Measurements from ENCODE around the gene KLK4. TPM values are rescaled to one million over a fixed set of nuclear protein-coding genes. Genes with fewer than 3 reads are reported as not detected.

The KLK4 gene
- total and polyA plus RNA-seq, 10 of the 15 experiments (the other 5 are each of a cell fraction or from before 2014, with no cell fraction given) = 0.06 to 0.31 TPM; not detected in 8

DNA sequence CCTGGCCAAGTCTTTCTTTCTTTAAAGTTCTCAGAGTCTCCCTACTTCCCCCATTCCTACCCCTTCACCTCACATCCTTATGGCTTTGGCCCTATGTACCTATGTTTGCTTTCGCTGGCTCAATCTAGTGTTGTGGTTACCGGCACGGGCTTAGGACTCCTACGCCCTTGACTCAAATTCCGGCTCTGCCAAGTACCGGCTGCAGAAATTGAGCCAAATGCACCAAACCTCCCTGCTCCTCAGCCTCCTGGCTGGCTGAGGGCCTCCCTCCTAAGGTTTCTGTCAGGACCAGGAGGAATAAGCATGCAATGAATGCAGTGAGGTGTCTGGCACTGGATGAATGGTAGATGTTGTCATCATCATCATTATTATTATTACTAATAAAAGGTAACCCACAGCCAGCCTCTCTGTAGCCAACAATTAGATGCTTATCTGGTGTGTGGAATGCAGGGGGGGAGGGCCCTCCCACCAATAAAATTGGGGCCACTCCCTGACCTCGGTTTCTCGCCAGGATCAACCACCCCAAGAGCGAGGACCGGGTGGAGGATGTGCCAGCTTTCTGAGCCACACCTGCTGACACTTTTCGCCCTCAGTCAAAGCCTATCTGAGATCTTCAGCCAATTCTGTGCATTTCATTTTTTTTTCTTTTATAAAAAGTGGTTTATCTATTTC lies 21.0 kb upstream of the KLK4 start:
- Histone ChIP-seq H3K36me3 (ENCODE audit: control insufficient read depth in 2 of 2, insufficient read depth in 2 of 2, low read length in 1 of 2) (no peaks in the 10 kb centered on the region), H3K27me3 (replicated peaks in 1 of 2; ENCODE audit: control insufficient read depth in 2 of 2, insufficient read depth in 2 of 2, low read length in 1 of 2) (no peaks in the 10 kb centered on the region), H3K9ac (ENCODE audit: control insufficient read depth, insufficient read depth, low read length) (no peak overlapping the region), H3K9me3 (replicated peaks; ENCODE audit: control insufficient read depth, insufficient read depth, low read length) (no peaks in the 10 kb centered on the region), H2AFZ (ENCODE audit: control insufficient read depth, low read depth, low read length) (no peak overlapping the region), H4K20me1 (ENCODE audit: control insufficient read depth, insufficient read depth) (no peaks in the 10 kb centered on the region), H3K4me2 (ENCODE audit: control insufficient read depth, insufficient read depth) (no peak overlapping the region), H3K4me3 (no peak overlapping the region), H3K79me2 (ENCODE audit: control insufficient read depth, insufficient read depth, low read length) (no peaks in the 10 kb centered on the region), H3K27ac (ENCODE audit: control insufficient read depth, insufficient read depth) (no peak overlapping the region), H3K4me1 (ENCODE audit: control insufficient read depth, insufficient read depth, low read length) (no peaks in the 10 kb centered on the region)
- ChIA-PET RAD21 (ENCODE audit: unreplicated experiment) (no interaction called here), CTCF (interaction anchor here (0.6 to 1.1 kb wide), 2 partner anchors 14 to 33 kb away, joined by 3 read pairs; no protein-coding TSS in a partner anchor), SMC1A (ENCODE audit: uncharacterized antibody, unreplicated experiment) (no interaction called here), POLR2A (interaction anchor here (0.7 kb wide), 1 partner anchor 441 kb away, joined by 3 read pairs; no protein-coding TSS in a partner anchor)
- TF ChIP-seq YBX1 (IDR thresholded peaks at IDR 0.05) (no peak), BACH1 (IDR thresholded peaks at IDR 0.05; ENCODE audit: borderline replicate concordance) (no peak), RB1 (IDR thresholded peaks at IDR 0.05; ENCODE audit: borderline replicate concordance) (no peak), BCL11A (IDR thresholded peaks at IDR 0.05; ENCODE audit: low read depth, low read length) (no peak), IRF4 (IDR thresholded peaks at IDR 0.05; ENCODE audit: low read depth, low read length) (no peak), GABPA (IDR thresholded peaks at IDR 0.05; ENCODE audit: low read depth) (no peak), EP300 (IDR thresholded peaks at IDR 0.05; ENCODE audit: borderline replicate concordance in 1 of 2, control insufficient read depth in 1 of 2, low read depth in 2 of 2, low read length in 2 of 2) (no peak), SREBF2 (IDR thresholded peaks at IDR 0.05; ENCODE audit: low read length) (no peak)
- TF ChIP-seq, protein P1, sequence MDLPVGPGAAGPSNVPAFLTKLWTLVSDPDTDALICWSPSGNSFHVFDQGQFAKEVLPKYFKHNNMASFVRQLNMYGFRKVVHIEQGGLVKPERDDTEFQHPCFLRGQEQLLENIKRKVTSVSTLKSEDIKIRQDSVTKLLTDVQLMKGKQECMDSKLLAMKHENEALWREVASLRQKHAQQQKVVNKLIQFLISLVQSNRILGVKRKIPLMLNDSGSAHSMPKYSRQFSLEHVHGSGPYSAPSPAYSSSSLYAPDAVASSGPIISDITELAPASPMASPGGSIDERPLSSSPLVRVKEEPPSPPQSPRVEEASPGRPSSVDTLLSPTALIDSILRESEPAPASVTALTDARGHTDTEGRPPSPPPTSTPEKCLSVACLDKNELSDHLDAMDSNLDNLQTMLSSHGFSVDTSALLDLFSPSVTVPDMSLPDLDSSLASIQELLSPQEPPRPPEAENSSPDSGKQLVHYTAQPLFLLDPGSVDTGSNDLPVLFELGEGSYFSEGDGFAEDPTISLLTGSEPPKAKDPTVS (IDR thresholded peaks at IDR 0.05; ENCODE audit: low read depth, low read length) = no peak
- TF ChIP-seq, protein P2, sequence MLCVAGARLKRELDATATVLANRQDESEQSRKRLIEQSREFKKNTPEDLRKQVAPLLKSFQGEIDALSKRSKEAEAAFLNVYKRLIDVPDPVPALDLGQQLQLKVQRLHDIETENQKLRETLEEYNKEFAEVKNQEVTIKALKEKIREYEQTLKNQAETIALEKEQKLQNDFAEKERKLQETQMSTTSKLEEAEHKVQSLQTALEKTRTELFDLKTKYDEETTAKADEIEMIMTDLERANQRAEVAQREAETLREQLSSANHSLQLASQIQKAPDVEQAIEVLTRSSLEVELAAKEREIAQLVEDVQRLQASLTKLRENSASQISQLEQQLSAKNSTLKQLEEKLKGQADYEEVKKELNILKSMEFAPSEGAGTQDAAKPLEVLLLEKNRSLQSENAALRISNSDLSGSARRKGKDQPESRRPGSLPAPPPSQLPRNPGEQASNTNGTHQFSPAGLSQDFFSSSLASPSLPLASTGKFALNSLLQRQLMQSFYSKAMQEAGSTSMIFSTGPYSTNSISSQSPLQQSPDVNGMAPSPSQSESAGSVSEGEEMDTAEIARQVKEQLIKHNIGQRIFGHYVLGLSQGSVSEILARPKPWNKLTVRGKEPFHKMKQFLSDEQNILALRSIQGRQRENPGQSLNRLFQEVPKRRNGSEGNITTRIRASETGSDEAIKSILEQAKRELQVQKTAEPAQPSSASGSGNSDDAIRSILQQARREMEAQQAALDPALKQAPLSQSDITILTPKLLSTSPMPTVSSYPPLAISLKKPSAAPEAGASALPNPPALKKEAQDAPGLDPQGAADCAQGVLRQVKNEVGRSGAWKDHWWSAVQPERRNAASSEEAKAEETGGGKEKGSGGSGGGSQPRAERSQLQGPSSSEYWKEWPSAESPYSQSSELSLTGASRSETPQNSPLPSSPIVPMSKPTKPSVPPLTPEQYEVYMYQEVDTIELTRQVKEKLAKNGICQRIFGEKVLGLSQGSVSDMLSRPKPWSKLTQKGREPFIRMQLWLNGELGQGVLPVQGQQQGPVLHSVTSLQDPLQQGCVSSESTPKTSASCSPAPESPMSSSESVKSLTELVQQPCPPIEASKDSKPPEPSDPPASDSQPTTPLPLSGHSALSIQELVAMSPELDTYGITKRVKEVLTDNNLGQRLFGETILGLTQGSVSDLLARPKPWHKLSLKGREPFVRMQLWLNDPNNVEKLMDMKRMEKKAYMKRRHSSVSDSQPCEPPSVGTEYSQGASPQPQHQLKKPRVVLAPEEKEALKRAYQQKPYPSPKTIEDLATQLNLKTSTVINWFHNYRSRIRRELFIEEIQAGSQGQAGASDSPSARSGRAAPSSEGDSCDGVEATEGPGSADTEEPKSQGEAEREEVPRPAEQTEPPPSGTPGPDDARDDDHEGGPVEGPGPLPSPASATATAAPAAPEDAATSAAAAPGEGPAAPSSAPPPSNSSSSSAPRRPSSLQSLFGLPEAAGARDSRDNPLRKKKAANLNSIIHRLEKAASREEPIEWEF (IDR thresholded peaks at IDR 0.05; ENCODE audit: insufficient replicate concordance, low read depth, low read length) = no peak
- no peak for ATAC-seq
- FAIRE-seq = no peak
- 49% methylated on average over 11 of the region's 11 CpGs for WGBS (ENCODE audit: insufficient coverage, insufficient replicate concordance, low lambda C conversion rate, missing lambda C conversion rate)
- intact Hi-C loops (cut with micrococcal nuclease; ENCODE audit: unreplicated experiment) = loop anchor here (5.0 kb wide), 1 partner anchor 160 kb away; no protein-coding TSS in a partner anchor
- no peak for DNase-seq (ENCODE audit: low read depth, low spot score)
- in situ Hi-C loops (cut with MboI) = loop anchor here (10.0 kb wide), 1 partner anchor 163 kb away; no protein-coding TSS in a partner anchor
- no TSS peak for BruUV-seq (replicated peaks)

Measured in GM12878 (cell line).